Lower leg skin (tissue), 3 donors: ENCODE data around the gene LHFPL5.

Experiments
- POLR2A ChIP-seq, 2 donors: fragments of 450-650 bp; IDR thresholded peaks; one replicate each; pipeline ENCODE4 v1.6.1; 2016 to 2017; ENCODE audit warnings: antibody characterized with exemption in 2 of 2, mild to moderate bottlenecking in 1 of 2, moderate library complexity in 1 of 2
- TF ChIP-seq, protein P1 (sequence below), 3 donors: fragments of 450-650 bp; IDR thresholded peaks; one replicate each; pipeline ENCODE4 v1.5.1; 2016; ENCODE audit warnings: antibody characterized with exemption in 3 of 3, mild to moderate bottlenecking in 3 of 3, moderate library complexity in 2 of 3

DNA sequence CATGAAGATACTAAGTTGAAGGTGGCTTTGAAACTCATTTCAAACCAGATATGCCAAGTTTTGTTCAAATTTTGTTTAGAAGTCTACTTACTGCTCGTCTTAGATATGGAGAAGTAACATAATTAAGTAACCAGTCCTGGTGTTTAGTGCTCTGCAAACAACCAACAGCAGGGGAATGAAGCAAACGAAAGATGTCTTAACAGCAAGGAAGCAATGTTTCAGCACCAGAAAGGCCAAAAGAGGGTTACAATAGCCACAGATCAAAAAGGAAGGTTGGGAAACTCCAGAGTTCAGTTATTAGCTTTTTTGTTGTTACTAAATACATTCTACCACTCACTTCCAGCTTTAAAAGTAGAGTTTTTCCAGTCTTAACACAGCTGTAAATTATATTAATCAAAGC, 45.1 kb downstream of the LHFPL5 start:
- TF ChIP-seq, protein P1, sequence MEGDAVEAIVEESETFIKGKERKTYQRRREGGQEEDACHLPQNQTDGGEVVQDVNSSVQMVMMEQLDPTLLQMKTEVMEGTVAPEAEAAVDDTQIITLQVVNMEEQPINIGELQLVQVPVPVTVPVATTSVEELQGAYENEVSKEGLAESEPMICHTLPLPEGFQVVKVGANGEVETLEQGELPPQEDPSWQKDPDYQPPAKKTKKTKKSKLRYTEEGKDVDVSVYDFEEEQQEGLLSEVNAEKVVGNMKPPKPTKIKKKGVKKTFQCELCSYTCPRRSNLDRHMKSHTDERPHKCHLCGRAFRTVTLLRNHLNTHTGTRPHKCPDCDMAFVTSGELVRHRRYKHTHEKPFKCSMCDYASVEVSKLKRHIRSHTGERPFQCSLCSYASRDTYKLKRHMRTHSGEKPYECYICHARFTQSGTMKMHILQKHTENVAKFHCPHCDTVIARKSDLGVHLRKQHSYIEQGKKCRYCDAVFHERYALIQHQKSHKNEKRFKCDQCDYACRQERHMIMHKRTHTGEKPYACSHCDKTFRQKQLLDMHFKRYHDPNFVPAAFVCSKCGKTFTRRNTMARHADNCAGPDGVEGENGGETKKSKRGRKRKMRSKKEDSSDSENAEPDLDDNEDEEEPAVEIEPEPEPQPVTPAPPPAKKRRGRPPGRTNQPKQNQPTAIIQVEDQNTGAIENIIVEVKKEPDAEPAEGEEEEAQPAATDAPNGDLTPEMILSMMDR (IDR thresholded peaks at IDR 0.05) = no peak
- TF ChIP-seq POLR2A (IDR thresholded peaks at IDR 0.05) = no peak
